Measurements from ENCODE around the gene CREB3.

CREB3 gene, protein sequence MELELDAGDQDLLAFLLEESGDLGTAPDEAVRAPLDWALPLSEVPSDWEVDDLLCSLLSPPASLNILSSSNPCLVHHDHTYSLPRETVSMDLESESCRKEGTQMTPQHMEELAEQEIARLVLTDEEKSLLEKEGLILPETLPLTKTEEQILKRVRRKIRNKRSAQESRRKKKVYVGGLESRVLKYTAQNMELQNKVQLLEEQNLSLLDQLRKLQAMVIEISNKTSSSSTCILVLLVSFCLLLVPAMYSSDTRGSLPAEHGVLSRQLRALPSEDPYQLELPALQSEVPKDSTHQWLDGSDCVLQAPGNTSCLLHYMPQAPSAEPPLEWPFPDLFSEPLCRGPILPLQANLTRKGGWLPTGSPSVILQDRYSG

DNA sequence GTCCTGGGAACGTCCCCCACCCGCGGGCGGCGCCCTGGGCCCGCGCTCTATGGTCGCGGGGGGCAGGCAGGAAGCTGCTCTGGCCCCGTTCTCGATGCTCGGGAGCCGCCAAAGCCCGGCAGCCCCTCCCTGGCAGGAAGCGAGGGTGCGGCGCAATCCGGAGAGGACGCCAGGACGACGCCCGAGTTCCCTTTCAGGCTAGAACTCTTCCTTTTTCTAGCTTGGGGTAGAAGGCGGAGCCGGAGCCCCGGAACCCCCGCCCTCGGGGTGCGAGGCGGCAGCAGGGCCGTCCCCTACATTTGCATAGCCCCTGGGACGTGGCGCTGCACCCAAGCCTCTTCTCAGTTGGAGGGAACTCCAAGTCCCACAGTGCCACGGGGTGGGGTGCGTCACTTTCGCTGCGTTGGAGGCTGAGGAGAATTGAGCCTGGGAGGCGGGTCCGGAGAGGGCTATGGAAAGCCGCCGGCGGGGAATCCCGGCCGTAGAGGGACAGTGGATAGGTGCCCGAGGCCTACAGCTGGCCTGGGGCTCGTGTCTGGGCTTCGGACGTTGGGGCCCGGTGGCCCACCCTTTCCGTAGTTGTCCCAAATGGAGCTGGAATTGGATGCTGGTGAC, at the start of gene CREB3, which contains the start of gene TLN1:
TSS of gene CREB3 (plus strand) at position 482 of the 615 bp plus-strand sequence. CDS start at position 589, 107 bp downstream.
TSS of gene TLN1 (minus strand) at position 11 of the 615 bp plus-strand sequence. CDS start 6,501 bp downstream, outside the sequence.
- in situ Hi-C loops (cut with HindIII; ENCODE audit: low sequenced_read_pairs) = no loop called here

DNA sequence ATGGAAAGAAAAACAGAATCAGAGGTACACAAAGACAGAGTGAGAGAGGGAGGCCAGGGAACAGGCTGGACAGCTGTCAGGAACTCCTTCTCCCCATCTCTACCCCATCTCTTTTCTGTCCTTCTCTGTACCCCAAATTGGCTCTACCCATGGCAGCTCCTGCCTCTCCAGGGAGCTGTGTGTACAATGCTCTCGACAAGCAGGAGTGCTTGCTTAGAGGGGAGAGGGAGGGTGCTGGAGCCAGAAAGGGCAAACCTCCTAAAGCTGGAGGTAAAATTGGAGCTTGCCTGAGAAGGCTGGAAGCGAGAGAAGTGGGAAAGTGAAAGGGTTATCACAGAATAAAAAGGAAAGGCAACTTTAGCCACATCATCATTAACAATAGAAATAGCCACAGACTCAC, 49.1 kb upstream of the CREB3 start:
- in situ Hi-C loops (cut with HindIII; ENCODE audit: low sequenced_read_pairs) = loop anchor here (5.0 kb wide), 2 partner anchors 44 to 56 kb away; no protein-coding TSS in a partner anchor

DNA sequence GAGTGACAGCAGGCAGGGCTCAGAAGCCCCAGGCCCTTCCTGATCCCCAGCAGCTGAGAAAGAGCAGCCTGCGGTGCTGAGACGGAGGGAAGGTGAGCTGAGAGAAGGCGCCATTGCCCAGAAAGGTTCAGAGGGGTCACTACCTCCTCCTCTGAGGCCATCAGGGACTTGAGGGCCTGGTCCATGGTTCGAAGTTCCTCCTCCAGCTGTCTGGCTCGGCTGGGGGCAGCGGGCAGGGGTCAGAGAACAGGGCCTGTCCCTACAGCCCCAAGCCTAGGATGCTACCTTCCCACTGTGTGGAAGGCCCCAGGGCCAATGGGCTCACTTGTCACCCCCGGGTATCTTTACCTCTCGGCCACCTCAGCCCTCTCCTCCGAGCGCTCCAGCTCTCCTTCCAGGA, 47.5 kb upstream of the CREB3 start:
- in situ Hi-C loops (cut with HindIII; ENCODE audit: low sequenced_read_pairs) = loop anchor here (5.0 kb wide), 2 partner anchors 42 to 58 kb away; no protein-coding TSS in a partner anchor

DNA sequence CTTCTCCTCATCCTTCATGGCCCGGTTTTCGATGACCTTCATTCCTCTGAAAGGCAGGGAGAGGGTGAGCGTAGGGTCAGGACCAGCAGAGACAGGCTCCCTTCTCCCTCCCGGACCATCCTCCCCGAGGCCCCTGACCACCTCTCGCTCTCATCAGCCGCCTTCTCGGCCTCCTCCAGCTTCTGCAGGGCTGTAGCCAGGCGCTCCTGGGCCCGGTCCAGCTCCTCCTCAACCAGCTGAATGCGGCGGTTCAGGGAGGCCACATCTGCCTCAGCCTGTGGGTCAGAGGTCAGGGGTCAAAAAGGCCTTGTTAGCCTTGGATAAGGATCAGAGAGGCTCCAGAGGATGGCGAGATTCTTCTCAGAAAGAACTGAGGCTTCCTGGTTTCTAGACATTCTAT, 47.0 kb upstream of the CREB3 start:
- in situ Hi-C loops (cut with HindIII; ENCODE audit: low sequenced_read_pairs) = no loop called here

DNA sequence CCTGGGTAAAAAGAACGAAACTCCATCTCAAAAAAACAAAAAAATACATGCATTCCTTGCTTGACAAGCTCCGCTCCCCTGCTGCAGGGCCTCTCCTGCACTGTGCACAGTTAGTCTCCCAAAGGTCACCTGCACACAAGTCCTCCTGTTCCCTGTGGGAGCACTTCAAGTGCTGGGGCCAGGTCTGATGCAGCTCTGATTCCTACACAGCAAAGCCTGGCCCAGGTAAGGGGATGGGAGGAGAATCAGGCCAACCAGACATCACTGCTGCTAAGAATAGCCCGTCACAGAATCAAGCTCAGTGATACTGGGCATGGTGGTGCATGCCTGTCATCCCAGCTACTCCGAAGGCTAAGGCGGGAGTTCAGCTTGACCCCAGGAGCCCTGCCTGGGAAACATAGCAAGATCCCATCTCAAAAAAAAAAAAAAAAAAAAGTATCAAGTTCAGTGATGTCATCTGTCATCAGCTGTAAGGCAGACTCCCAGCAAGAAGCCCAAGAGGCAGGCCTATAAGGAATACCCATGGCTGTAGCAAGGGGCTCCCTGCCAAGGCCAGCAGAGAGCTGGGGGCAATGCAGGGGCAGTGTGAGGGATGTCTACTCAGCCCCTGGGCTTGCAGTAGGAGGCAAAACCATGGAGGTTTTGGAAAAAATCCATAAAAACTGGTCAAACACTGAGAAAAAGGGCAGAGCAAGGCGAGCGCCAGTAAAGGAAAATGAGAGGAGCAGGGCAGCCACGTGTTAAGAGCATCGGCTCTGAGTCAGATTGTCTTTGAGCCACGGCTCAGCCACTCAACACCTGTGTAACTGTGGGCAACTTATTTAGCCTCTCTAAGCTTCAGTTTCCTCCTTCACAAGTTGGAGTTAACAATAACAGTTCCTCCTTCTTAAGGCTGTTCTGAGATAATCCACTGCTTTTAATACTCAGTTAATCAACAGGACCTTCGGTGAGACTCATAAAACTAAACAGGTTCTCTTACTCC, 46.0 kb upstream of the CREB3 start:
- in situ Hi-C loops (cut with HindIII; ENCODE audit: low sequenced_read_pairs) = no loop called here

DNA sequence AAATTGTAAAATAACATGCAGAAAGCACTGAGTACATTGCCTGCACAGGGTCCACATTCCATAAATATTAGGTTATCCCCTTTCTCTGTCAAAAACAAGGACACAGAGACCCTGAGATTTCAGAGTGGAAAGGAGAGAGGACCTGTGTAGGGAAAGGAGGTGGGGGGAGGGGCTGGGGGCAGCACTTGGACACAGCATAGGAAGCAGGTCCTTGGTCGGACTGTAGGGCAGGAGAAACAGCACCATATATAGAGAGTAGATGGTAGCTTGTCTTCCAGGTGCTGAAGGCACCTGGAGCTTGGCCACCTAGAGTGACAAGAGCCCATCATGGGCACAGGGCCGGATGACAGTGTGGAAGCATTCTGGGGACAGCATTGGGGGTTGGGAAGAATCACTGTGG, 45.2 kb upstream of the CREB3 start:
- in situ Hi-C loops (cut with HindIII; ENCODE audit: low sequenced_read_pairs) = no loop called here

DNA sequence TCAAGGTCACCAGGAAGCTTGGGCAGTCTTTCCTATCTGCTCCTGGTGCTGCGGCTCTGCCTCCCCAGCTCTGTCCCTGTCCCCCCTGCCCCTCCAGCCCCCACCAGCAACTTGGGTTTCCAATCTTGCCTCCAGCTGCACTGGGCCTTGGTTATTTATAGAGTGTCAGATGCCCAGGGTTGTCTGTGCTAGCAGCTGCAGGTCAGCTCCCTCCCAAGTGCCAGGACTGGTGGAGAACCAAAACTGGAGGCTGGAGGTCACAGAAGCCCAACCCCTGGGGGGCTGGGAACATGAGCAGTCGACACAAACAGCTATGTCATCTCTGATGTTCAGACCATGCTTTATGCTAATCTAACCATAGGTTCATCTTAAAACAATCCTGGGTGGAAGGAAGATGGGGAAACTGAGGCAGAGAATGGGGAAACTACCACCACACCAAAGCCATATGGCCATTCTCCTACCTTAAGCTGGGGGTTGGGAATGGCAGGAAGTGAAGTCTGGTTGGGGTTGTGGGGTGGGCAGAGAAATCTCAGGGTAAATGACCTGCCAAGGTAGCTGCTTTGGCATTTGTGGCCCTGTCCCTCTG, 44.4 kb upstream of the CREB3 start:
- in situ Hi-C loops (cut with HindIII; ENCODE audit: low sequenced_read_pairs) = no loop called here

DNA sequence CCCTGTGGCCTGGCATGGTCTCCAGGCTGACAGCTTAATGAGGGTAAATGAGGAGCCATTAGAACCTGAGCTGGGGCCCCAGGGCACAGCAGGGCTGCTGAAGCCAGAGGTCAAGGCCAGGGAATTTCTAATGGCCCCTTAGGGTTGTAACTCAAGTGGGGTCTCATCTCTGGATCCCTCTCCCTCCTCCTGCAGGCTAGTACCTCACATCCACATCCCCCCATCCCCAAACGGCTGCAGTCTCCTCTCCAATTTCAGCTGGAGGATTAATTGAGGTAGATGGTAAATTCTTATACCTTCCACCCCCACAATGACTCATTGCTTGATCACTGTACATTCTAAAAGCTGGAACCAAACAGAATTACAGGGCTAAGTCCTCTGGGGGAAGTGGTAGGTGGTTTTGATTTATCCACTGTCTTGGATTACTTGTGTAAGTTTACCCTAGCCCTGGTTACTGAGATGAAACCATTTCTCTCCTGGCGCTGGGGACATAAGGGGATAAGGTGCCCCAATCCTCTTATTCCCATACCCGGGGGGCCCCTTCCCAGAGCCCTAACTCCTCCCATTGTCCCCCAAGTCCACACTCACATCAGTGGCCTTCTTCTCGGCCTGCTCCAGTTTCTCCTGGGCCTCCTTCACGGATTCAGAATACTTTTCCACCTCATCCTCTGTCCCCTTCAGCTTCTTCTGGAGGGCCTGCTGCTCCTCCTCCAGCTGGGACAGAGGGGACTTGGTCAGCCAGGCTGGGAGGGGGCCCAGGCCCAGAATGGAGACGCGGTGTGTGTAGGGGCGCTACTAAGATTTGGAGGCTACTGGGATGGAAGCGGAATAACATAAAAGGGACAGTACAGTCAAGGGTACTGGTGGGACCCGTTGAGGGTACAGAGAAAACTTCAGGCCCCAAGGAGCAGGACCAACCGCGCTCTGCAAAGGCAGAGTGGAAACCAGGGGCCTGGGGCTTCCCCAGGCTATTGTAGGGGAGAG, 43.6 kb upstream of the CREB3 start:
- in situ Hi-C loops (cut with HindIII; ENCODE audit: low sequenced_read_pairs) = no loop called here

DNA sequence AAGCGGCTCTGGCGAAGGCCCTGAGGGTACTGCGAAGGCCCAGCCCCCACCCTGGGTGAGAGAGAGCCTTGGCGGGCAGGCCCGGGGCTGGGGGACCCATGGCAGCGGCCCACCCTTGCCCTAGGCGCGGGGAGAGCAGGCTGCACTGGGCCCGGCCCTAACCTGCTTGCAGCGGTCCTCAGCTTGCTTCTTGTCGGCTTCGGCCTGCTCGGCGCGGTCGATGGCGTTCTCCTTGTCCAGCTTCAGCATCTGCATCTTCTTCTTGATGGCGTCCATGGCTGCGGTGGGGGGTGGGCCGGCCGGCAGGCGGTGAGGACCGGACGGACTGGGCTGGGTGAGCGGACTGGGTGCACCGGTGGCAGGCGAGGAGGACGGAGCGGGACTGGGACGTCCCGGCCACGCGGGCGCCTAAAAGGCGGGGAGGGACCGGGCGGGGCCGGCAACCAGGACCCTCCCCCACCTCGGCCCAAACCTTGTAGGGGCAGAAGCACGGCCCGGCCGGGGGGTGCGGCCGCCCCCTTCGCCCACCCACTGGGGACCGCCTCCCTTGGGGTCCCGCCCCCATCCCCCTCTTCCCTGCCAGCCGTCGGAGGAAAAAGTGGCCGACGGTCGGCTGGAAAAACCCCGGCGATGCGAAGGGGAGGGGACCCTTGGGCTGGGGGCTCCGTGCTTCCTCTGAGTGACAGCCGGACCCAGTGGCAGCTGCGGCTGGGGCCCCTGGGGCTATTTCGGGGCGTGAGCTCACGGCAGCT, 42.7 kb upstream of the CREB3 start, which contains the start of gene TPM2:
TSS of gene TPM2 (minus strand) at position 384 of the 752 bp plus-strand sequence. CDS start at position 276, 108 bp downstream.
- in situ Hi-C loops (cut with HindIII; ENCODE audit: low sequenced_read_pairs) = no loop called here

DNA sequence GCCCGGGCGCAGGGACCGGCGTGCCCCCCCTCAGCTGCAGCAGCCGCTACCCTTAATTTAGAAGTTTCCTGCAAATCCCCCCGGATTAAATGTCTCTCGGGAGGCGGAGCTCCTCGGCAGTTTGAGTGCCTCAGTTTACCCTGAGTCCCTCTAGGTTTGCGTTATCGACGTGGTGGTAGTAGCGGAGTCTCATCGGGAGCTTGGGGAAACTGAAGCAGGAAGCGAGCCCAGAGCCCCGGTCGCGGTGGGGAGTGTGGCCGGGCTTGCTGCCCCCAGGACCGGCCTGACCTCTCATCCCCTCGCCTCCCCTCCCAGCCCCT, 42.2 kb upstream of the CREB3 start:
- in situ Hi-C loops (cut with HindIII; ENCODE audit: low sequenced_read_pairs) = no loop called here

DNA sequence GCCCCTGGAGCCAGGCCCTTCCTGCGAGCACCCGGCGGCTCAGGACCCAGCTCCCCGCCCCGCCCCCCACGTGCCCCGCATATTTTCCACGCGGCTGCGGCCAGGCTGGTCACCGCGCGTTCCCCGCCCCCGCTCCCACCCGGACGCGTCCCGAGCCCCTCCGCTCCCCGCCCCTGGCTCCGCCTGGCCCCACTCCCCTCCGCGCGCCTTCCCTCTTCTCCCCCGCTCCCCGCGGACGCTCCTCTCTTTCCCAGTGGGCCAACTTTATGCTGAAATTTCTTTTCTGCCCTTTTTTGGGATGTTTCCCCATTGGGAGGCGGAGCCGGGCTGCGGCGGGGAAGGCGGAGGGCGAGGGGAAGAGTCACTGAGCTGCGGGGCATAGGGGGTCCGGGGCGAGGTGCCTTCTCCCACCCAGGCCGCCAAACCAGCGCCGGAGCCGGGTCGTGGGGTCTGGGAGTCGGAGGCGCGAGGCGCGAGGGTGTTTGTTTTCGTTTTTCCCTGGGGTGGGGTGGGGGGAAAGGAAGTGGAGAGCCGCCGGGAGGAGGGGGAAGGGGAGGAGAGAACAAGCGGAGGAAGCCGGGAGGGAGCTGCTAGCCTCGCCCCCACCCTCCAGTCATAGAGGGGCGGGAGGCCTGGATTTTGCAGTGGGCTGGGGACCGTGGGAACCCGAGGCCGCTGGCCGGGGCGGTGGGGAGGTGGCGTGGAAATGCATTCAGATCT, 41.7 kb upstream of the CREB3 start:
- in situ Hi-C loops (cut with HindIII; ENCODE audit: low sequenced_read_pairs) = no loop called here

DNA sequence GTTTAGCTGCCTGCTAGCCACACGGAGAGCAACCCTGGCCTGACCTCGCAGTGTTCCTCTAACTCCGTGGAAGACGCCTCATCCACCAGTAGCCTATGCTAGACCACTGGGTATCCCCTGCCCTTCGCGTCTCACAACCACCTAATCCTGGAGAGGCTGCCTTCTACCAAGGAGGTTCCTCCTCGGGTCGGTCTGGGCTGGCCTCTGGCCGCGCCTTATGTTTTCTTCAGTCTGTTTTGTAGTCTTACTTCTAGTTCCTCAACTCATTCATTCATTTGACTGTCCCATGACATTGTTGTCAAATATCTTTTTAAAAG, 41.2 kb upstream of the CREB3 start:
- in situ Hi-C loops (cut with HindIII; ENCODE audit: low sequenced_read_pairs) = no loop called here

DNA sequence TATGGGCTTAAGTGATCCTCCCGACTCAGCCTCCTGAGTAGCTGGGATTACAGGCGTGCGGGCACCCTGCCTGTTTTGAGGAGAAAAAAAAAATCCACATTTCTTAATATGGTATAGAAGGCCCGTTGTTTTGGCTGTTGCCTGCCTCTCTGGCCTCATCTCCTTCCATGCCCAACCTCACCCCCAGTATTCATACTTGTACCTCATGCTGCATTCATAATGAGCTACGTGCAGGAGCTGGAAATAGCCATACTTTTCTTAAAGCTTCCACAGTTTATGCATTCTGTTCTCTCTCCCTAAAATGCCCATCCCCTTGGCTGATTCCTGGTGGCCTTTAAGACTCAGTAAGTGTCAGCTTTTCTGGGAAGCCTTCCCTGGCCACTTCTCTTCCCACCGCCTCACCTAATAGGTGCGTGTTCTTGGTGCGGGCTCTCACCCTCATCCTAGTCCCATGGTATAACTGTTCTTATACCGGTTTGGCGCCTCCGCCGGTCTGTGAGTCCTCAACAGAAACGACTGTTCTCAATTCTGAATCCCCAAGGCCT, 40.6 kb upstream of the CREB3 start:
- in situ Hi-C loops (cut with HindIII; ENCODE audit: low sequenced_read_pairs) = no loop called here

DNA sequence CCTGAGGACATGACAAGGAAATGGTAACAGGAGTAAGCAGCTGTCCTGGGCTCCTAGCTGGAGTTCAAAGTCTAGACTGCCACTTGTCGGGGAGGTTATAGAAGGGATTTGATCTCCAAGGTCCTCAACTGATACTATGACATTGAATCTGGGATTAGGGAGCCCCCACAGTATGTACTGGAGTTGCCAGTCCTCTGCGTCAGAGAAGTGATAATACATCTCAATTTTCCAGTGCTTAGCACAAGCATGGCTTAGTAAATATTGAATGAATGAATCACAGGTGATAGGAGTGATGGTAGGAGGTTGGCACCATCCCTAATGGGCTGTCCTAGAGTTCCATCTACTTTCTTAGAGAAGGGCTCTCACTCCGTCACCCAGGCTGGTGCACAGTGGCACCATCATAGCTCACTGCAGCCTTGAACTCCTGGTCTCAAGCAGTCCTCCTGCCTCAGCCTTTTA, 36.5 kb upstream of the CREB3 start:
- in situ Hi-C loops (cut with HindIII; ENCODE audit: low sequenced_read_pairs) = no loop called here

DNA sequence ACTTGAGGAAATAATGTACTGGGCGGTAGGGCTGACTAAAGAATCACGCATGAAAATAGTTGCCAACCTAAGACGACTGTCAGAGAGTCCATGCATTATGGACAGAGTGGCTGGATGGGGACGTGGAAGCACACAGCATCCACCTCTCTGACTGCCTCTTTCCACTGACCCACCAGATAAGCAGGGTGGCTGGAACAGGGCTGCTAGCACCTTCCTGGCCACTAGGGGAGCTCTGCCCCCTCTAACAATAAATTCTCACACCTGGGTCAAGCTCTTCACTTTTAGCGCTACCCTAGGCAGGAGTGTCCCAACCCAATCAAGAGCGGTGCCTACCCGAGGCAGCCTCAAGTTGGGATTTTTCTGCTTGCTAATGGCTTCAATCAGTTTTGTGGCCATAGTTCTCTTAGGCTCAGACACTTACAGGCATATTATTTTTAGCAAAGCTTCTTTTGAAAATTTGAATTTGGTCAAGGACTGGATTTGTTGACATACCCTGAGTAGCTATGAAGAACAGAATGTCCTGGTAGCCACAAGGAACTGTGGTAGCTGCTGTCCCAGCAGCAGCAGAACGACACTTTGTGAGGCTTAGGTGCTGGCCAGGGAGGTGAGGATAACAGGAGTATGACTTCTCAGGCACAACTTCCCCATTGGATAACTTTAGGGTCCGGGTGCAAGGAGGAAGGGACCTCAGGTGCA, 35.8 kb upstream of the CREB3 start:
- in situ Hi-C loops (cut with HindIII; ENCODE audit: low sequenced_read_pairs) = no loop called here

DNA sequence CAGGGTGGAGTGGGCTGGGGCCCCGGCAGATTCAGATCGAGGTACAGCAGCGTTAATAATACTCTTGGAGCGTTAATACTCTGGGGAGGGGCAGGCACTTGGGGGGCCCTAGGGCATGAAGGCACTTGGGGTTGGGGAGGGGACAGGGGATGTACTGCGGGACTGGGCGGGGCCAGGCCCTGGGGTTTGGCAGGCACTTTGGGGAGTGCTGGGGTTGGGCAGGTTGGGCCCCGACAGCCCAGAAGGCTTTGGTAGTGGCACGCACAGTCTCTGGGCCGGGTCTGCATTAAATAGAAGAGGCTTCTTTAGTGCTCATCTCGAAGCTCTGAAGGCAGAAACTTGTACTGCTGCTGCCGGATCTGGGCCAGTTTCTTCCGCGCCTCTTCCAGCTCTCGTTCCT, 35.0 kb upstream of the CREB3 start:
- in situ Hi-C loops (cut with HindIII; ENCODE audit: low sequenced_read_pairs) = no loop called here

DNA sequence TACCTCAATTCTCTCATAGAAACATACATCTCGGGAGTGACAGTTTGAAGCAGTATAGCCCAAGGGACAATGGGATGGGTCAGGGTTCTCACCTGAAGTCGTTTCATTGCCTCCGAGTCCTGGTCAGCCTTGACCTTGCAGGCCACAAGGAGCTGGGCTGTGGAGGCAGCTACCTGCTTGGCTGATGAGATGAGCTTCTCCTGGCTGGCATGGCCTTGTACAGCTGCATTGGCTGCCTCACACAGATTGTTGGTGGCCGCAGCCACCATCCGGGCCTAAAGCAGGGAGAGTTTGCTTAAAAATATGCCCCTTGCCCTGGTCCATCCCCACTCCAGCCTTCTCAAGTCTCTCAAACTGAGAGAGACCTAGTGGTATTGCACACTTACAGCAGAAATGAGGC, 34.2 kb upstream of the CREB3 start:
- in situ Hi-C loops (cut with HindIII; ENCODE audit: low sequenced_read_pairs) = no loop called here

All from endothelial cell of hepatic sinusoid (primary cell).